WTC11 (cell line): ENCODE results near the gene ADAMTS2. TPM values are rescaled to one million over a fixed set of nuclear protein-coding genes. Genes with fewer than 3 reads are reported as not detected.

Source experiments
- ATAC-seq: fragments of 200-7000 bp; cut with Tn5 transposase; 2 replicates; pipeline ENCODE4 v1.10.0; 2021; ENCODE audit warnings: mild to moderate bottlenecking, moderate library complexity
- CTCF ChIA-PET: fragments of 300-600 bp; sonication (Branson Sonifier 250); formaldehyde crosslinking; loops from one replicate; lab custom pipeline; 2021; ENCODE audit warnings: antibody characterized with exemption; lab: Charles Lee
- POLR2A ChIA-PET: fragments of 350-600 bp; sonication (Branson Sonifier 250); formaldehyde crosslinking; loops from one replicate; lab custom pipeline; 2021; ENCODE audit warnings: antibody characterized with exemption; lab: Charles Lee
- DNase-seq: peaks from one replicate; pipeline ENCODE4 v3.0.0; 2021; ENCODE audit warnings: low spot score
- H3K27ac Mint-ChIP-seq: 2 replicates; pipeline ENCODE4 v1.8.0; 2021; ENCODE audit warnings: mixed read lengths
- H3K27me3 Mint-ChIP-seq: 2 replicates; pipeline ENCODE4 v1.8.0; 2021; ENCODE audit warnings: low read depth, mild to moderate bottlenecking, moderate library complexity, mixed read lengths
- H3K36me3 Mint-ChIP-seq: 2 replicates; pipeline ENCODE4 v1.8.0; 2021; ENCODE audit warnings: mixed read lengths
- H3K4me1 Mint-ChIP-seq: 2 replicates; pipeline ENCODE4 v1.8.0; 2022; ENCODE audit warnings: mixed read lengths
- H3K4me3 Mint-ChIP-seq: 2 replicates; pipeline ENCODE4 v1.8.0; 2021; ENCODE audit warnings: mild to moderate bottlenecking, moderate library complexity, mixed read lengths
- H3K9me3 Mint-ChIP-seq: 2 replicates; pipeline ENCODE4 v1.8.0; 2021; ENCODE audit warnings: mixed read lengths
- FOXK1 ChIP-seq: sonication (generic); formaldehyde crosslinking; IDR thresholded peaks from 2 replicates; pipeline ENCODE4 v1.8.0; 2022; ENCODE audit warnings: mild to moderate bottlenecking, moderate library complexity, missing genetic modification reagents
- FOXP1 ChIP-seq: sonication (generic); formaldehyde crosslinking; IDR thresholded peaks from 2 replicates; pipeline ENCODE4 v1.8.0; 2022; ENCODE audit warnings: missing genetic modification reagents, mild to moderate bottlenecking, moderate library complexity, borderline replicate concordance
- GTF2I ChIP-seq: fragments of 250-450 bp; sonication (Bioruptor Pico); conservative IDR thresholded peaks from 2 replicates; pipeline ENCODE4 v1.4.0; 2021; ENCODE audit warnings: mild to moderate bottlenecking
- KAT7 ChIP-seq: sonication (generic); formaldehyde crosslinking; IDR thresholded peaks from 2 replicates; pipeline ENCODE4 v1.8.1; 2023; ENCODE audit warnings: missing genetic modification reagents, mild to moderate bottlenecking, borderline replicate concordance
- MXD4 ChIP-seq: fragments of 250-450 bp; sonication (Bioruptor Pico); IDR thresholded peaks from 2 replicates; pipeline ENCODE4 v1.8.0; 2021; ENCODE audit warnings: mild to moderate bottlenecking, moderate library complexity, borderline replicate concordance
- NFATC4 ChIP-seq: fragments of 250-450 bp; sonication (Bioruptor Pico); IDR thresholded peaks from 2 replicates; pipeline ENCODE4 v1.9.0; 2021; ENCODE audit warnings: mild to moderate bottlenecking
- PRRX2 ChIP-seq: fragments of 250-450 bp; sonication (Bioruptor Pico); IDR thresholded peaks from 2 replicates; pipeline ENCODE4 v1.8.0; 2021; ENCODE audit warnings: mild to moderate bottlenecking
- SOX15 ChIP-seq: fragments of 250-450 bp; sonication (Bioruptor Pico); IDR thresholded peaks from 2 replicates; pipeline ENCODE4 v1.9.0; 2021; ENCODE audit warnings: mild to moderate bottlenecking
- TEAD4 ChIP-seq: sonication (generic); formaldehyde crosslinking; IDR thresholded peaks from 2 replicates; pipeline ENCODE4 v1.8.0; 2022; ENCODE audit warnings: mild to moderate bottlenecking, missing genetic modification reagents
- ZNF121 ChIP-seq: sonication (generic); formaldehyde crosslinking; IDR thresholded peaks from 2 replicates; pipeline ENCODE4 v1.8.0; 2023; ENCODE audit warnings: missing genetic modification reagents
- ZNF232 ChIP-seq: sonication (generic); formaldehyde crosslinking; IDR thresholded peaks from 2 replicates; pipeline ENCODE4 v1.8.0; 2022; ENCODE audit warnings: mild to moderate bottlenecking, missing genetic modification reagents
- ZNF423 ChIP-seq: fragments of 250-450 bp; sonication (Bioruptor Pico); IDR thresholded peaks from 2 replicates; pipeline ENCODE4 v2.1.2; 2022; ENCODE audit warnings: mild to moderate bottlenecking, moderate library complexity
- total RNA-seq: library from RNA; stranded (reverse); gene quantifications from 3 replicates; pipeline ENCODE4 v1.2.3, GENCODE V29; 2021
- TF ChIP-seq, protein P1 (sequence below): sonication (generic); formaldehyde crosslinking; IDR thresholded peaks from 2 replicates; pipeline ENCODE4 v1.8.1; 2023; ENCODE audit warnings: mild to moderate bottlenecking, moderate library complexity, missing genetic modification reagents
- TF ChIP-seq, protein P2 (sequence below): sonication (generic); formaldehyde crosslinking; IDR thresholded peaks from 2 replicates; pipeline ENCODE4 v1.8.0; 2023; ENCODE audit warnings: missing genetic modification reagents
- TF ChIP-seq, protein P3 (sequence below): sonication (generic); formaldehyde crosslinking; IDR thresholded peaks from 2 replicates; pipeline ENCODE4 v1.8.1; 2023; ENCODE audit warnings: mild to moderate bottlenecking, missing genetic modification reagents, moderate library complexity
- TF ChIP-seq, protein P4 (sequence below): fragments of 250-450 bp; sonication (Bioruptor Pico); IDR thresholded peaks from 2 replicates; pipeline ENCODE4 v1.9.0; 2021; ENCODE audit warnings: mild to moderate bottlenecking, borderline replicate concordance
- TF ChIP-seq, protein P5 (sequence below): sonication (generic); formaldehyde crosslinking; IDR thresholded peaks from 2 replicates; pipeline ENCODE4 v1.8.1; 2022; ENCODE audit warnings: low read depth, missing genetic modification reagents, borderline replicate concordance
- TF ChIP-seq, protein P6 (sequence below): fragments of 200-600 bp; IDR thresholded peaks from 2 replicates; pipeline ENCODE4 v1.8.0; 2022; ENCODE audit warnings: antibody characterized with exemption
- TF ChIP-seq, protein P7 (sequence below): sonication (generic); formaldehyde crosslinking; conservative IDR thresholded peaks from 2 replicates; pipeline ENCODE4 v1.8.1; 2022; ENCODE audit warnings: mild to moderate bottlenecking, missing genetic modification reagents
- TF ChIP-seq, protein P8 (sequence below): sonication (generic); formaldehyde crosslinking; IDR thresholded peaks from 2 replicates; pipeline ENCODE4 v1.8.1; 2023; ENCODE audit warnings: mild to moderate bottlenecking, missing genetic modification reagents, borderline replicate concordance

ADAMTS2 gene
- total RNA-seq, 1 experiment from 2014 or later = 11.2 TPM

DNA sequence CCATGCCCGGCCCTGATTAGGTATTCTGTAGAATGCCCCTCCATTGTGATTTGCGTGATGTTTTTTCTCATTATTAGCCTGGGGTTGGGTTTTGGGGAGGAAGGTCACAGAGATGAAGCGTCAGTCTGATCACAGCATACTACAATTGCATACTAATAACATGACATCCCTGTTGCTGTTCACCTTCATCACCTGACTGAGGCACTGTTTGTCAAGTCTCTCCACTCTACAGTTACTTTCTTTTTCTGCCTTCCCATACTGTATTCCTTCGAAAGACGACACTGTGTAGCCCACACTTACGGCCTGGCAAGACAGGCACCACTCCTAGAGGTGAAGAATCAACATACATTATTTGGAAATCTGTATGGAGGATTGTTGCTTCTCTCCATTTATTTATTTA, 279.6 kb downstream of the ADAMTS2 start:
- H3K27ac Mint-ChIP-seq = no peak overlapping the region
- no peak overlapping the region for H3K4me3 Mint-ChIP-seq
- ChIA-PET CTCF (no interaction called here), POLR2A (no interaction called here)
- ATAC-seq (peak; percentile 56), DNase-seq (no peak)
- H3K27me3 Mint-ChIP-seq = no peaks in the 10 kb centered on the region; the same call in 1 of the 2 replicates
- H3K4me1 Mint-ChIP-seq = peaks cover 7% of the 10 kb centered on the region
- TF ChIP-seq SOX15 (CRISPR knock-in tag) = no peak
- TF ChIP-seq ZNF232 = no peak
- no peak for TF ChIP-seq ZNF121 (CRISPR knock-in tag)
- no peak for TF ChIP-seq FOXP1 (CRISPR knock-in tag)
- TF ChIP-seq, protein P1, sequence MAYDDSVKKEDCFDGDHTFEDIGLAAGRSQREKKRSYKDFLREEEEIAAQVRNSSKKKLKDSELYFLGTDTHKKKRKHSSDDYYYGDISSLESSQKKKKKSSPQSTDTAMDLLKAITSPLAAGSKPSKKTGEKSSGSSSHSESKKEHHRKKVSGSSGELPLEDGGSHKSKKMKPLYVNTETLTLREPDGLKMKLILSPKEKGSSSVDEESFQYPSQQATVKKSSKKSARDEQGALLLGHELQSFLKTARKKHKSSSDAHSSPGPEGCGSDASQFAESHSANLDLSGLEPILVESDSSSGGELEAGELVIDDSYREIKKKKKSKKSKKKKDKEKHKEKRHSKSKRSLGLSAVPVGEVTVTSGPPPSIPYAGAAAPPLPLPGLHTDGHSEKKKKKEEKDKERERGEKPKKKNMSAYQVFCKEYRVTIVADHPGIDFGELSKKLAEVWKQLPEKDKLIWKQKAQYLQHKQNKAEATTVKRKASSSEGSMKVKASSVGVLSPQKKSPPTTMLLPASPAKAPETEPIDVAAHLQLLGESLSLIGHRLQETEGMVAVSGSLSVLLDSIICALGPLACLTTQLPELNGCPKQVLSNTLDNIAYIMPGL (CRISPR knock-in tag) = no peak
- TF ChIP-seq, protein P2, sequence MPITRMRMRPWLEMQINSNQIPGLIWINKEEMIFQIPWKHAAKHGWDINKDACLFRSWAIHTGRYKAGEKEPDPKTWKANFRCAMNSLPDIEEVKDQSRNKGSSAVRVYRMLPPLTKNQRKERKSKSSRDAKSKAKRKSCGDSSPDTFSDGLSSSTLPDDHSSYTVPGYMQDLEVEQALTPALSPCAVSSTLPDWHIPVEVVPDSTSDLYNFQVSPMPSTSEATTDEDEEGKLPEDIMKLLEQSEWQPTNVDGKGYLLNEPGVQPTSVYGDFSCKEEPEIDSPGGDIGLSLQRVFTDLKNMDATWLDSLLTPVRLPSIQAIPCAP (CRISPR knock-in tag) = no peak
- TF ChIP-seq, protein P3, sequence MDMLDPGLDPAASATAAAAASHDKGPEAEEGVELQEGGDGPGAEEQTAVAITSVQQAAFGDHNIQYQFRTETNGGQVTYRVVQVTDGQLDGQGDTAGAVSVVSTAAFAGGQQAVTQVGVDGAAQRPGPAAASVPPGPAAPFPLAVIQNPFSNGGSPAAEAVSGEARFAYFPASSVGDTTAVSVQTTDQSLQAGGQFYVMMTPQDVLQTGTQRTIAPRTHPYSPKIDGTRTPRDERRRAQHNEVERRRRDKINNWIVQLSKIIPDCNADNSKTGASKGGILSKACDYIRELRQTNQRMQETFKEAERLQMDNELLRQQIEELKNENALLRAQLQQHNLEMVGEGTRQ = no peak
- TF ChIP-seq, protein P4, sequence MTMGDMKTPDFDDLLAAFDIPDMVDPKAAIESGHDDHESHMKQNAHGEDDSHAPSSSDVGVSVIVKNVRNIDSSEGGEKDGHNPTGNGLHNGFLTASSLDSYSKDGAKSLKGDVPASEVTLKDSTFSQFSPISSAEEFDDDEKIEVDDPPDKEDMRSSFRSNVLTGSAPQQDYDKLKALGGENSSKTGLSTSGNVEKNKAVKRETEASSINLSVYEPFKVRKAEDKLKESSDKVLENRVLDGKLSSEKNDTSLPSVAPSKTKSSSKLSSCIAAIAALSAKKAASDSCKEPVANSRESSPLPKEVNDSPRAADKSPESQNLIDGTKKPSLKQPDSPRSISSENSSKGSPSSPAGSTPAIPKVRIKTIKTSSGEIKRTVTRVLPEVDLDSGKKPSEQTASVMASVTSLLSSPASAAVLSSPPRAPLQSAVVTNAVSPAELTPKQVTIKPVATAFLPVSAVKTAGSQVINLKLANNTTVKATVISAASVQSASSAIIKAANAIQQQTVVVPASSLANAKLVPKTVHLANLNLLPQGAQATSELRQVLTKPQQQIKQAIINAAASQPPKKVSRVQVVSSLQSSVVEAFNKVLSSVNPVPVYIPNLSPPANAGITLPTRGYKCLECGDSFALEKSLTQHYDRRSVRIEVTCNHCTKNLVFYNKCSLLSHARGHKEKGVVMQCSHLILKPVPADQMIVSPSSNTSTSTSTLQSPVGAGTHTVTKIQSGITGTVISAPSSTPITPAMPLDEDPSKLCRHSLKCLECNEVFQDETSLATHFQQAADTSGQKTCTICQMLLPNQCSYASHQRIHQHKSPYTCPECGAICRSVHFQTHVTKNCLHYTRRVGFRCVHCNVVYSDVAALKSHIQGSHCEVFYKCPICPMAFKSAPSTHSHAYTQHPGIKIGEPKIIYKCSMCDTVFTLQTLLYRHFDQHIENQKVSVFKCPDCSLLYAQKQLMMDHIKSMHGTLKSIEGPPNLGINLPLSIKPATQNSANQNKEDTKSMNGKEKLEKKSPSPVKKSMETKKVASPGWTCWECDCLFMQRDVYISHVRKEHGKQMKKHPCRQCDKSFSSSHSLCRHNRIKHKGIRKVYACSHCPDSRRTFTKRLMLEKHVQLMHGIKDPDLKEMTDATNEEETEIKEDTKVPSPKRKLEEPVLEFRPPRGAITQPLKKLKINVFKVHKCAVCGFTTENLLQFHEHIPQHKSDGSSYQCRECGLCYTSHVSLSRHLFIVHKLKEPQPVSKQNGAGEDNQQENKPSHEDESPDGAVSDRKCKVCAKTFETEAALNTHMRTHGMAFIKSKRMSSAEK (CRISPR knock-in tag) = no peak
- TF ChIP-seq PRRX2 = no peak
- TF ChIP-seq NFATC4 = no peak
- TF ChIP-seq MXD4 (CRISPR knock-in tag) = no peak
- TF ChIP-seq, protein P5, sequence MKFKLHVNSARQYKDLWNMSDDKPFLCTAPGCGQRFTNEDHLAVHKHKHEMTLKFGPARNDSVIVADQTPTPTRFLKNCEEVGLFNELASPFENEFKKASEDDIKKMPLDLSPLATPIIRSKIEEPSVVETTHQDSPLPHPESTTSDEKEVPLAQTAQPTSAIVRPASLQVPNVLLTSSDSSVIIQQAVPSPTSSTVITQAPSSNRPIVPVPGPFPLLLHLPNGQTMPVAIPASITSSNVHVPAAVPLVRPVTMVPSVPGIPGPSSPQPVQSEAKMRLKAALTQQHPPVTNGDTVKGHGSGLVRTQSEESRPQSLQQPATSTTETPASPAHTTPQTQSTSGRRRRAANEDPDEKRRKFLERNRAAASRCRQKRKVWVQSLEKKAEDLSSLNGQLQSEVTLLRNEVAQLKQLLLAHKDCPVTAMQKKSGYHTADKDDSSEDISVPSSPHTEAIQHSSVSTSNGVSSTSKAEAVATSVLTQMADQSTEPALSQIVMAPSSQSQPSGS (CRISPR knock-in tag) = no peak
- TF ChIP-seq KAT7 (CRISPR knock-in tag) = no peak
- no peak for TF ChIP-seq ZNF423
- TF ChIP-seq TEAD4 = no peak
- TF ChIP-seq GTF2I = no peak
- no peak for TF ChIP-seq FOXK1 (CRISPR knock-in tag)
- TF ChIP-seq, protein P6, sequence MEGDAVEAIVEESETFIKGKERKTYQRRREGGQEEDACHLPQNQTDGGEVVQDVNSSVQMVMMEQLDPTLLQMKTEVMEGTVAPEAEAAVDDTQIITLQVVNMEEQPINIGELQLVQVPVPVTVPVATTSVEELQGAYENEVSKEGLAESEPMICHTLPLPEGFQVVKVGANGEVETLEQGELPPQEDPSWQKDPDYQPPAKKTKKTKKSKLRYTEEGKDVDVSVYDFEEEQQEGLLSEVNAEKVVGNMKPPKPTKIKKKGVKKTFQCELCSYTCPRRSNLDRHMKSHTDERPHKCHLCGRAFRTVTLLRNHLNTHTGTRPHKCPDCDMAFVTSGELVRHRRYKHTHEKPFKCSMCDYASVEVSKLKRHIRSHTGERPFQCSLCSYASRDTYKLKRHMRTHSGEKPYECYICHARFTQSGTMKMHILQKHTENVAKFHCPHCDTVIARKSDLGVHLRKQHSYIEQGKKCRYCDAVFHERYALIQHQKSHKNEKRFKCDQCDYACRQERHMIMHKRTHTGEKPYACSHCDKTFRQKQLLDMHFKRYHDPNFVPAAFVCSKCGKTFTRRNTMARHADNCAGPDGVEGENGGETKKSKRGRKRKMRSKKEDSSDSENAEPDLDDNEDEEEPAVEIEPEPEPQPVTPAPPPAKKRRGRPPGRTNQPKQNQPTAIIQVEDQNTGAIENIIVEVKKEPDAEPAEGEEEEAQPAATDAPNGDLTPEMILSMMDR = no peak
- TF ChIP-seq, protein P7, sequence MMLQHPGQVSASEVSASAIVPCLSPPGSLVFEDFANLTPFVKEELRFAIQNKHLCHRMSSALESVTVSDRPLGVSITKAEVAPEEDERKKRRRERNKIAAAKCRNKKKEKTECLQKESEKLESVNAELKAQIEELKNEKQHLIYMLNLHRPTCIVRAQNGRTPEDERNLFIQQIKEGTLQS (CRISPR knock-in tag) = no peak
- TF ChIP-seq, protein P8, sequence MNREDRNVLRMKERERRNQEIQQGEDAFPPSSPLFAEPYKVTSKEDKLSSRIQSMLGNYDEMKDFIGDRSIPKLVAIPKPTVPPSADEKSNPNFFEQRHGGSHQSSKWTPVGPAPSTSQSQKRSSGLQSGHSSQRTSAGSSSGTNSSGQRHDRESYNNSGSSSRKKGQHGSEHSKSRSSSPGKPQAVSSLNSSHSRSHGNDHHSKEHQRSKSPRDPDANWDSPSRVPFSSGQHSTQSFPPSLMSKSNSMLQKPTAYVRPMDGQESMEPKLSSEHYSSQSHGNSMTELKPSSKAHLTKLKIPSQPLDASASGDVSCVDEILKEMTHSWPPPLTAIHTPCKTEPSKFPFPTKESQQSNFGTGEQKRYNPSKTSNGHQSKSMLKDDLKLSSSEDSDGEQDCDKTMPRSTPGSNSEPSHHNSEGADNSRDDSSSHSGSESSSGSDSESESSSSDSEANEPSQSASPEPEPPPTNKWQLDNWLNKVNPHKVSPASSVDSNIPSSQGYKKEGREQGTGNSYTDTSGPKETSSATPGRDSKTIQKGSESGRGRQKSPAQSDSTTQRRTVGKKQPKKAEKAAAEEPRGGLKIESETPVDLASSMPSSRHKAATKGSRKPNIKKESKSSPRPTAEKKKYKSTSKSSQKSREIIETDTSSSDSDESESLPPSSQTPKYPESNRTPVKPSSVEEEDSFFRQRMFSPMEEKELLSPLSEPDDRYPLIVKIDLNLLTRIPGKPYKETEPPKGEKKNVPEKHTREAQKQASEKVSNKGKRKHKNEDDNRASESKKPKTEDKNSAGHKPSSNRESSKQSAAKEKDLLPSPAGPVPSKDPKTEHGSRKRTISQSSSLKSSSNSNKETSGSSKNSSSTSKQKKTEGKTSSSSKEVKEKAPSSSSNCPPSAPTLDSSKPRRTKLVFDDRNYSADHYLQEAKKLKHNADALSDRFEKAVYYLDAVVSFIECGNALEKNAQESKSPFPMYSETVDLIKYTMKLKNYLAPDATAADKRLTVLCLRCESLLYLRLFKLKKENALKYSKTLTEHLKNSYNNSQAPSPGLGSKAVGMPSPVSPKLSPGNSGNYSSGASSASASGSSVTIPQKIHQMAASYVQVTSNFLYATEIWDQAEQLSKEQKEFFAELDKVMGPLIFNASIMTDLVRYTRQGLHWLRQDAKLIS (CRISPR knock-in tag) = no peak
- peaks cover 83% of the 10 kb centered on the region for H3K36me3 Mint-ChIP-seq
- H3K9me3 Mint-ChIP-seq = peaks cover 50% of the 10 kb centered on the region
